Activated naive CD8-positive, alpha-beta T cell treated with anti-CD3 and anti-CD28 coated beads, Interleukin-2, amount 50 U/mL, for 24 hours (primary cell): ENCODE measurements around the gene PHACTR3.

Source experiments
- ATAC-seq: fragments of 150-1000 bp; cut with Tn5 transposase; one replicate; pipeline ENCODE4 v1.10.0; 2021
- DNase-seq: peaks from one replicate; pipeline ENCODE4 v3.0.0; 2021
- H3K27ac Mint-ChIP-seq: one replicate; pipeline ENCODE4 v1.8.0; 2021; ENCODE audit warnings: mild to moderate bottlenecking, mixed read lengths
- H3K27me3 Mint-ChIP-seq: one replicate; pipeline ENCODE4 v1.8.0; 2021; ENCODE audit warnings: mixed read lengths
- H3K36me3 Mint-ChIP-seq: one replicate; pipeline ENCODE4 v1.8.0; 2021; ENCODE audit warnings: low read depth, mixed read lengths
- H3K4me1 Mint-ChIP-seq: one replicate; pipeline ENCODE4 v1.8.0; 2021; ENCODE audit warnings: mixed read lengths
- H3K4me3 Mint-ChIP-seq: one replicate; pipeline ENCODE4 v1.8.0; 2021; ENCODE audit warnings: mild to moderate bottlenecking, moderate library complexity, mixed read lengths
- H3K9me3 Mint-ChIP-seq: one replicate; pipeline ENCODE4 v1.8.0; 2021; ENCODE audit warnings: mixed read lengths

PHACTR3 gene

DNA sequence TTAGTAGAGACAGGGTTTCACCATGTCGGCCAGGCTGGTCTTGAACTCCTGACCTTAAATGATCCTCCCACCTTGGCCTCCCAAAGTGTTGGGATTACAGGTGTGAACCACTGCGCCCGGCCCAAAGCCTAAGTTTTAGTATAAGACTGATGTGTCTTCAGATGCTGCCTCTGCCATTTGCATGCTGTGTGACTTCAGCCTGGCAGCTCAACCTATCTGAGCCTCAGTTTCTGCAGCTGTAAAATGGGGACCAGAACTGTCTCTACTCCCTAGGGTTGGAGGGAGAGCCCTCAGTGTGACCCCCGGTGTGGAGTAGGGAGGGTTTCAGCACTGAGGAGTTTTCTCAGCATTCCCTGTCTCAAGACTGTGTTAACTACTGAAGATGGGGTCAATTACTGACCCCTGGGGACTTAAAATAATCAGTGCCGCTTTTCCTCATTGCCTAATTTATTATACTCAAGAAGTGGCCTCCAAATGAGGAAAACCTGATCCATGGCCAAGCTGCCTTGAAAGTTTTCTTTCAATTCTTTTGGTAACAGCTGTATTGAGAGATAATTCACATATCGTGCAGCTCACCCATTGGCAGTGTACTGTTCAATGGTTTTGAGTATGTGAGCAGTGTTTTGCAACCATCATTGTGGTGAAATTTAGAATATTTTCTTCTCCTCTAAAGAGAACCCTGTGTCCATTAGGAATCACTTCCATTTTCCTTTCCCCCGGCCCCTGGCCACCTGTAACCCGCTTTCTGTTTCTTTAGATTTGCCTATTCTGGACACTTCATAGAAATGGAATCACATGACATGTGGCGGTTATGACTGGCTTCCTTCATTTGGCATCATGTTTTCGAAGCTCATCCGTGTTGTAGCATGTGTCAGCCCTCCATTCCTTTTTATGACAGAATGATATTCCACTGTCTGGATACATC lies 64.8 kb downstream of the PHACTR3 start:
- Mint-ChIP-seq H3K36me3 (no peaks in the 10 kb centered on the region), H3K27ac (no peak overlapping the region), H3K9me3 (no peaks in the 10 kb centered on the region), H3K4me1 (no peaks in the 10 kb centered on the region), H3K4me3 (no peak overlapping the region), H3K27me3 (peaks cover 1% of the 10 kb centered on the region)
- no peak for ATAC-seq
- no peak for DNase-seq

DNA sequence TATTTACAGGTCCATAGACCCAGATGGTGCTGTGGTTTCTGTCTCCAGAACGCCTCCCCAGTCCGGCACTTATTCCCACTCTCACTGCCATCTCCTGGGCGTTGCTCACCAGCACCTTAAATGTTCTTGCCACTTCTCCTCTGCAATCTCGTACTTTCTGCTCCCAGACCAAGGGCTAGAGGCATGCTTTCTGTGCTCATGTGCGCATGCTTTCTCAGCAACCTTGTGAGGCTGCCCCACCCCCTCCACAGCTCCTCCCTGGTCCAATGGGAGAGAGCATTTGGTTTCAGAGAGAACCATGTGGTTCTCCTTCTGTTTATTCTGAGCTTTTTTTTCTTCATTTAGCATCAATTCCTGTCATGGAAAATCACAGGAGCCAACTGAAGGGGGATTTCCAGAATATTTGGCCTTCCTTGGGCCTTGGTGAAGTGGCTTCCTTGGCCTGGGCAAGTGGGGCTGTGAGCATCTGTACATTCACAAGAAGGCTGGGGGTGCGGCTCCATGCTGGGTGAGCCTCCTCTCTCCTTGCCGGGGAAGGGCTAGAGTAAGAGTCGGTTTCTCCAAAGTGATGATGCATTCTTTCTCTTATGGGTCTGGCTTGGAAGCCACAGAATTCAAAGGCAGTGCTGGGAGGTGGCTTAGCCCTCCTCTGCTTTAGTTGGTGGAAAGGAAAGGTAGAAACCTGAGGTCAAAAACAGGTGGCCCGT lies 66.6 kb downstream of the PHACTR3 start:
- Mint-ChIP-seq H3K9me3 (no peaks in the 10 kb centered on the region), H3K27ac (no peak overlapping the region), H3K4me3 (no peak overlapping the region), H3K27me3 (peaks cover 3% of the 10 kb centered on the region), H3K36me3 (no peaks in the 10 kb centered on the region), H3K4me1 (no peaks in the 10 kb centered on the region)
- DNase-seq = no peak
- ATAC-seq = no peak

DNA sequence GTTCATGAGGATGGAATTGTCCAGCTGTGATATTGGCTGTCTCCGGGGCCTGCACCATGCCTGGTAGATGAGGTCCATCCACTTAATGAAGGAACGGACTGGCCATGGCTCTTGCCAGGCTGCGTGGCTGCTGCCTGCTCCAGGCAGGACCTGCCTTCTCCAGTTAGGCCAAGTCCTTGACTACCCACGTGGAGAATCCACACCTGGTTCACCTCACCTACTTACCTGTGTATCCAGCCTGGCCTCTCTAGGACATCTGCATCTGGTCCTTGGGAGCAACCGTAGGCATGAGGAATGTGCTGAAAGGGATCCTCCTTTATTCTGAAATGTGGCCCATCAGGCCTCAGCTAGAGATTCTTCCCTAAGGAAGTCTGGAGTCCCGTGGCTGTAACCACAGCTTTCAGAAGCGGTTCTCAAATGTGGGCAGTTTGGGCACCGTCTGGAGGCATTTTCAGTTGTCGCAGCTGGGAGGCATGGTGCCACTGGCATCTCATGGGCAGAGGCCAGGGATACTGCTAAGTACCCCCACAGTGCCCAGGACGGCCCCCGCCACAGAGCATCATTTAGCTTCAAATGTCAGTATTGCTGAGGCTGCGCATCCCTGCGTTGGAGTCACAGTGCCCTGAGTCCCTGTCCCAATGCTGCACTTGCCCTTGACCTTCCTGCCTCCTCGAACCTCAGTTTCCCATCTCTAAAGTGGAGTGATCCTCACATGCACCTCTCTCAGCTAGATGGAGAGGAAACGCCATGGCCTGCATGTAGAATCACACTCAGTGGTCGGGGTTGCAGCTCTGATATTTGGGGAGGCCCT lies 67.5 kb downstream of the PHACTR3 start:
- Mint-ChIP-seq H3K4me3 (no peak overlapping the region), H3K27me3 (peaks cover 3% of the 10 kb centered on the region), H3K9me3 (no peaks in the 10 kb centered on the region), H3K36me3 (no peaks in the 10 kb centered on the region), H3K27ac (no peak overlapping the region), H3K4me1 (no peaks in the 10 kb centered on the region)
- no peak for DNase-seq
- ATAC-seq = no peak

DNA sequence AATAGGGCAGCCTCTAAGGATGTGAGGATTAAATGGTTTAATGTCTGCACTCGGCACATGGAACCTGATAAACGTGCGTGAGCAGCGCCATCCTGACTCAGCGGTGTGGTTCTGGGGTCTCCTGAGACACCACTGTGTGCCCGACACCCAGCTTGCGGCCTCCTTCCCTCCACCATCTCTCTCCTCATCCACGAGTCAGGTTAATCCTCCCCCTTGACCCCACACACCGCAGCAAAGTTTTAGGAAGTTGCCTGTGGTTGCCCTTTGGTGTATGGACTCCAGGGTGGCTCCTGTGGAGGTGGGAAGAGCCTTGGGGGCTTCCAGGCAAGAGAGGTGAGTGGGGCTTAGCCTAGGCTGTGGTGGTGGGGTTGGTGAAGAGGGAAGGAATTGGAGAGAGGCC lies 68.2 kb downstream of the PHACTR3 start:
- Mint-ChIP-seq H3K4me1 (no peaks in the 10 kb centered on the region), H3K4me3 (no peak overlapping the region), H3K36me3 (no peaks in the 10 kb centered on the region), H3K27ac (no peak overlapping the region), H3K27me3 (peaks cover 3% of the 10 kb centered on the region), H3K9me3 (no peaks in the 10 kb centered on the region)
- no peak for DNase-seq
- ATAC-seq = no peak

DNA sequence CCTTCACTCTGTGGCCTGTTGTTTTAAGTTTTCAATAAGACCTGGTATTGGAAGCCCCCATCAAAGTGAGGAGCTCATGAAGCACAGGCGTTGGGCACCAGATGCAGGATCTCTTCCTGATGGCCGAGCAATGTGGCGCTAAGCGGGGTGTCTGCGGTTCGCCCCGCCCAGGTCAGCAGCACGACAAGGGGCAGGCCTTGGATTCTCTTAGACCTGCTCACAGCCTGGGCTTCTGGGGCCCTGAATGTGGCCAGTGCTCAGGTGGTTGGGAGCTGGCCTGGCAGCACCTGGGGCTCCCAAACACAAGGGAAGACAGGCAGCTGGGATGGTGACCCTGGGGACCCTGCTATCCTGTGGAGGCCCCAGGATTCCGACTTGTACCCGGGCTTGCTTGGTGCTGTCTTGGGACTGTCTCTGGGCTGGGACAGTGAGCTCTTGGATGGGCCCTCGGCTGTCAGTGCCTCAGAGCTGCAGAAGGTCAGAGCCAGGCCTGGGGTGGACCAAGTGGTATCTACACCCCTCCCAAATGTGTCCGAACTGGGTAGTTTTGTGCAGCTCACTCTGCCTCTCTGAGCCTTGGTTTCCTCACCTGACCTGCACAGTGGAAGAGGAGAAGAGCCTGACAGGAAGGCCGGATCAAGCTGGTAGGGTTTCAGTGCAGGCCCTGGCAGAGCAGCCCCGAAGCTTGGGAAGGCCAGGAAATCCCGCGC lies 69.1 kb downstream of the PHACTR3 start:
- Mint-ChIP-seq H3K4me1 (no peaks in the 10 kb centered on the region), H3K27ac (no peak overlapping the region), H3K36me3 (no peaks in the 10 kb centered on the region), H3K9me3 (no peaks in the 10 kb centered on the region), H3K27me3 (peaks cover 9% of the 10 kb centered on the region), H3K4me3 (no peak overlapping the region)
- ATAC-seq (peak; percentile 24), DNase-seq (no peak)

DNA sequence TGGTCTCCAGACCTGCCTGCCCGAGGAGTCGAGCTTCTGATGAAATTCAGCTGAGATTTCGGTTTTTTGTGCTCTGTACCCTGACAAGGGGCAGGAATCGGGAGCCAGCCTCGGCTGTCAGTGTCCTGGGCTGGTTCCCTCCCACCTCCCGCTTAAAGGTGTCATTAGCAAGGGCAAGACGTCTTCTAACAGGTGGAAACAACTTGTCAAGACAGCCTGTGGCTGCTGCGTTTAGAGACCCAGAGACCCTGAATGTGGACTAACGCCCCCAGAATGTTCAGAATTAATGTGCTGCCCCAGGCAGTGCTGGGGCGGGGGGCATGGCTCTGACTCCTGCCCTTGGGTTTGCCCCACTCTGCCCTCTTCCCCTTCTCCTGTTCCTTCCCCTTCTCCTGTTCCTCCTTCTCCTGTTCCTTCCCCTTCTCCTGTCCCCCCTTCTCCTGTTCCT lies 69.7 kb downstream of the PHACTR3 start:
- no peak for DNase-seq
- ATAC-seq = no peak
- no peaks in the 10 kb centered on the region for H3K4me1 Mint-ChIP-seq
- no peak overlapping the region for H3K4me3 Mint-ChIP-seq
- peaks cover 12% of the 10 kb centered on the region for H3K27me3 Mint-ChIP-seq
- H3K36me3 Mint-ChIP-seq = no peaks in the 10 kb centered on the region
- no peaks in the 10 kb centered on the region for H3K9me3 Mint-ChIP-seq
- no peak overlapping the region for H3K27ac Mint-ChIP-seq

DNA sequence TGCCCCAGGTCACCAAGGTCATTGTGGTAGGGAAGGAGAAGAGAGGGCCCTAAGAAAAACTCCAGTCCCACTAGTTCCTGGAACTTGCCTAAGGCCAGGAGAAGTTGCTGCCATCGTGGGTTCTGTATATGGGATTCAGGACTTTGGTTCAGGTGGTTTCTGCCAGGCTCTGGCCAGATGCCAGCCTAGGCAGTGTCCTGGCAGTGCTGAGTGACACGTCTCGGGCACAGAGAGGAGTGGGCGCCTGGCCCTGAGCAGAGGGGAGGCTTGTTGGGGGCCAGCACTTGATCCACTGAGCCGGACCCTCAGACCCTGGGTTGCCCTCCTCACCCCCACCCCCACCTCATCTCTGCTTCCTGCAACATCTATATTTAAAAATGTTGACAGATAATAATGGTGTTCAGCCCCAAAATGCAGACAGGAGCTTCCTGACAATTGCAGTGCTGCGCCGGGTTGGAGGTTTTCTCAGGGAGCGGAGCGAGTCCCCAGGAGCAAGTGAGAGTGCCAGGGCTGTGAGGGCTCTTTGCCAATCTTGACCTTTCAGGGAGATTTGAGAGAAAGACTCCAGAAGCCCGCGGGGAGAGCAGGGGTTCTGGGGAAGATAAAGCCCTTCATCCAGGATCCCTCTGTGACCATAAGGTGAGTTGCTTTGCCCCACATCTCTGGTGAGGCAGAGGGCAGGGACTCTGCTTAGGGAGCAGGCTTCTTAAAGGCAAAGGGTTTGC lies 71.9 kb downstream of the PHACTR3 start:
- Mint-ChIP-seq H3K4me1 (no peaks in the 10 kb centered on the region), H3K36me3 (no peaks in the 10 kb centered on the region), H3K4me3 (no peak overlapping the region), H3K27ac (no peak overlapping the region), H3K9me3 (no peaks in the 10 kb centered on the region), H3K27me3 (peaks cover 12% of the 10 kb centered on the region)
- ATAC-seq = no peak
- no peak for DNase-seq

DNA sequence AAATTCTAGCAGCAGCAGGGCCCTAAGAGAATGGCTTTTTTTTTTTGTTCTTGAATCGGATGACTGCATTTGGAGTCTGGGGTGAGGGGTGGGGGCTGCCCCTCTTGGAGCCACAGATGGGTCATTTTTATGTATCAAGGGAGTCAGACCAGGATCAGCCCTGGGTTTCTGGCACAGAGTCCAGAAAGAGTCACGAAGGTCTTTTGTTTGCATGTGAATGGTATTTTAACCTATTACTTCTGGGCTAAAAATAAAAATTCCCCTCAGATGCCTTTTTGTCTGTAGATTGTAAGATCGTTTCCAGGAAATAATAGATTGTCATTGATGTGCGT lies 72.5 kb downstream of the PHACTR3 start:
- H3K27me3 Mint-ChIP-seq = peaks cover 12% of the 10 kb centered on the region
- DNase-seq (no peak), ATAC-seq (no peak)
- H3K9me3 Mint-ChIP-seq = no peaks in the 10 kb centered on the region
- no peaks in the 10 kb centered on the region for H3K36me3 Mint-ChIP-seq
- H3K27ac Mint-ChIP-seq = no peak overlapping the region
- H3K4me3 Mint-ChIP-seq = no peak overlapping the region
- H3K4me1 Mint-ChIP-seq = no peaks in the 10 kb centered on the region

DNA sequence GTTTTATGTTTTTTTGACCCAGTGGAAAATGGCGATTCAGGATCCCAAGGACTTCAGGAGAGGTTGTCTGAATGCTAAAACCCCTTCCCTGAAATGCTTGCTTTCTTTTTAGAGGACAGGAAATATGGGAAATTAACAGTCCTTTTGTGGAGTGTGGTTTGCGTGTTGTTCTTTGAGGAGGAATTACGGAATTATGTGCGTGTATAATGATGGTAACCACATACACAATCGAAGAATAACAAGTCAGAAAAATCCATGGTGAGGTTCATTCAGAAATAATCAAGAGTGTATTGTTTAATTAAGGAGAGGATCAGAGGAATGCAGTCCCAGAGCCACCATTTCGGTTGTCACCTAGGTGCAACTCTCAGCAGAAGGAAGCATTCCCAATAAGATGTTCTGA lies 73.2 kb downstream of the PHACTR3 start:
- DNase-seq (no peak), ATAC-seq (no peak)
- H3K4me1 Mint-ChIP-seq = no peaks in the 10 kb centered on the region
- H3K9me3 Mint-ChIP-seq = no peaks in the 10 kb centered on the region
- H3K4me3 Mint-ChIP-seq = no peak overlapping the region
- no peaks in the 10 kb centered on the region for H3K36me3 Mint-ChIP-seq
- no peak overlapping the region for H3K27ac Mint-ChIP-seq
- peaks cover 12% of the 10 kb centered on the region for H3K27me3 Mint-ChIP-seq

DNA sequence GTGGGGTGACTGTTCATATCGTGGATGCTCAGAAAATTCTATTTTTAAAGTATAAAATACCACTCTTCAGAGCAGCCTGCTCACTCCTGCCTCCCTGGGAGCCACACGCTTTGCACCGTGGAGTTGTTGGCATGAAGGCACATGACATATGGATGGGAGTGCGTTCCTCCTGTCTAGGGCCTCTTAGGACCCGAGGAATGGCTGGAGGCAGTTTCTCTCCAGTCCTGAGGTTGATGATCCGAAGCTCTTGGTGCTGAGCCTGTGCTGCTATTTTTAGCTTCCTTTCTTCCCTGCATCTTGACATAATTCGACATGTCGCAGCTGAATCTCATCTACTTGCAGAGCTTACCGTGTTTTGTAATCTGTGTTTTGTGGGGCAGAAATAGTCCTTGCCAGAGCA lies 73.9 kb downstream of the PHACTR3 start:
- Mint-ChIP-seq H3K4me1 (no peaks in the 10 kb centered on the region), H3K27ac (no peak overlapping the region), H3K27me3 (peaks cover 10% of the 10 kb centered on the region), H3K4me3 (no peak overlapping the region), H3K9me3 (no peaks in the 10 kb centered on the region), H3K36me3 (no peaks in the 10 kb centered on the region)
- DNase-seq (no peak), ATAC-seq (no peak)

DNA sequence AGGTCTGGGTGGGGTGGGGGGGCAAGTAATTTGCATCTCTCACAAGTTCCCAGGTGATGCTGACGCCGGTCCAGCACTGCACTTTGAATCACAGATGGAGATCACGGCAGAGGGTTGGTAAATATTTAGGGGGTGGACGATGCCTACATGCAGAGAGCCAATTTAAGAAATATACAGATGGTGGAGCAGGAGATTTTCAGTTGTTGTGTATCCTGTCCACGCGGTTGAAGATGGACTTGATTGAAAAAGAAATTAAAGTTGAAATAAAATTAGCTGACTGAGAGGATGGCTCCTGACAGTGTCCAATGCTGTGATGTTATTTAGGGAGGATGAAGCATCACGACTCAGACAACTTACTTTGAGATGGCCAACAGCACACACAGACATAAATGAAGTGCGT lies 74.6 kb downstream of the PHACTR3 start:
- H3K4me3 Mint-ChIP-seq = no peak overlapping the region
- no peaks in the 10 kb centered on the region for H3K4me1 Mint-ChIP-seq
- no peaks in the 10 kb centered on the region for H3K9me3 Mint-ChIP-seq
- H3K36me3 Mint-ChIP-seq = no peaks in the 10 kb centered on the region
- no peak for ATAC-seq
- no peak for DNase-seq
- peaks cover 10% of the 10 kb centered on the region for H3K27me3 Mint-ChIP-seq
- no peak overlapping the region for H3K27ac Mint-ChIP-seq

DNA sequence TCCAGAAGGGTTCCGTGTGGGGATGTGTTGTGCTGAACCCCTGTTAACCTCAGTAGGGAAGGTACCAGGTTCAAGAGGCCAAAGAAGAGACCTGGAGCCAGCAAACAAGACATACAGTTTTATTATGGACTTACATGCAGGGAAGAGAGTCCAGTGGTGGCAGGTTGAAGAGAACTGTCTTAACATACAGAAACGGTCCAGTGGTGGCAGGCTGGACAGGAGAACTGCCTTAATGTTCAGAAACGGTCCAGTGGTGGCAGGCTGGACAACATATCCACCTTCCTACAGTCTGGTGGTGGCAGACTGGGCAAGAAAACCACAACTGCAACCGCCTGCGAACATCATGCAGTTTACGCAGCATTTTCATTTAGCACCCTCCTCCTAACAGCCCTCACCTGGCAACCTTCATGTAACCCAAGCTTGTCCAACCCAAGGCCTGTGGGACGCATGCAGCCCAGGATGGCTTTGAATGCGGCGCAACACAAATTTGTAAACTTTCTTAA lies 75.9 kb downstream of the PHACTR3 start:
- peaks cover 10% of the 10 kb centered on the region for H3K27me3 Mint-ChIP-seq
- H3K4me1 Mint-ChIP-seq = no peaks in the 10 kb centered on the region
- H3K36me3 Mint-ChIP-seq = no peaks in the 10 kb centered on the region
- no peak overlapping the region for H3K4me3 Mint-ChIP-seq
- H3K9me3 Mint-ChIP-seq = no peaks in the 10 kb centered on the region
- DNase-seq (no peak), ATAC-seq (no peak)
- H3K27ac Mint-ChIP-seq = no peak overlapping the region

DNA sequence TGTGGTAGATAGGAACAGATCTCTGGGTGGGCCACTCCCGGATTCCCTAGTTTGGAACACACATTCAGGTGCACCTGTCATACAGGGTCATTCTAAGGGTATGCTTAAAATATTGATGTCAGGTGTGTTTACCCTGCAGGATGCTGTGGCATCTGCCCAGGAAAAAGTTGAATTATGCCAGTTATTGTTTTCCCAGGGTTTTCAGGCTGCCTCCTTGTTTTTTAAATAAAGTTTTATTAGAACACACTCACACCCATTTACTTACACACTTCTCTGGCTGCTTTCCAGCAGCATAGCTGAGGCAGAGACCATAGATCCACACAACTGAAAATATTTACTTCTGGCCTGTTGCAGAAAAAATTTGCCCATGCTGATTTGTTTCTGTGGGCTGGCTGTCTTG lies 76.5 kb downstream of the PHACTR3 start:
- ATAC-seq (no peak), DNase-seq (no peak)
- H3K9me3 Mint-ChIP-seq = no peaks in the 10 kb centered on the region
- no peaks in the 10 kb centered on the region for H3K36me3 Mint-ChIP-seq
- H3K27ac Mint-ChIP-seq = no peak overlapping the region
- H3K27me3 Mint-ChIP-seq = peaks cover 9% of the 10 kb centered on the region
- no peaks in the 10 kb centered on the region for H3K4me1 Mint-ChIP-seq
- H3K4me3 Mint-ChIP-seq = no peak overlapping the region

DNA sequence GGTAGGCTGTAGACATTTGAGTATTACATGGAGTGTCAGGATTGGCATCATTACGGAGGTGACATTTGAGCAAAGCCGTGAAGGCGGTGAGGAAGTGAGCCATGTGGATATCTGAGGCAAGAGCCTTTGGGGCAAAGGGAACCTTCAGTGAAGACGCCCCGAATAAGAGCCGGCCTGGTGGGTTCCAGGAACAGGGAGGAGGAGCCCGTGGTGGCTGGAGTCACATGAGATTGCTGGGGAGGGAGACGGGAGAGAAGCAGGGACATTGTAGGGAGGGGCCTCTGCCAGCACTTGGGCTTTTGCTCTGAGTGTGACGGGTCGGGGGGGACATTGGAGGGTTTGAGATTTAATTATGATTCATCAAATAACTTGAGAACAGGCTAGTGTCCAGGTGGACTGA lies 78.3 kb downstream of the PHACTR3 start:
- Mint-ChIP-seq H3K9me3 (no peaks in the 10 kb centered on the region), H3K4me3 (no peak overlapping the region), H3K4me1 (no peaks in the 10 kb centered on the region), H3K27ac (no peak overlapping the region), H3K27me3 (peaks cover 8% of the 10 kb centered on the region), H3K36me3 (no peaks in the 10 kb centered on the region)
- DNase-seq = no peak
- ATAC-seq = no peak
